Erythroblast (primary cell): ENCODE measurements around the gene OR7G1.

Source experiments
- GATA1 ChIP-seq: IDR thresholded peaks from 2 replicates; pipeline ENCODE4 v1.6.1; 2011; ENCODE audit warnings: low read depth, mild to moderate bottlenecking, control low read depth, low read length, moderate library complexity
- POLR2A ChIP-seq: IDR thresholded peaks from 2 replicates; pipeline ENCODE4 v1.6.1; 2011; ENCODE audit warnings: mild to moderate bottlenecking, low read length

GRCh38 chr19:9161427-9161826, 45.9 kb upstream of the OR7G1 start:
- no peak for TF ChIP-seq POLR2A
- no peak for TF ChIP-seq GATA1
